BJ (cell line): ENCODE measurements around the gene EFNB2. TPM values are rescaled to one million over a fixed set of nuclear protein-coding genes. Genes with fewer than 3 reads are reported as not detected.

Experiments used
- CTCF ChIA-PET: fragments of 350-600 bp; formaldehyde crosslinking; extraction: SDS; loops from one replicate; lab custom pipeline; 2021; ENCODE audit warnings: antibody characterized with exemption, inconsistent platforms; lab: Yijun Ruan, JAX
- POLR2A ChIA-PET: fragments of 300-600 bp; sonication (Branson Sonifier 250); formaldehyde crosslinking; extraction: SDS; loops from one replicate; lab custom pipeline; 2021; ENCODE audit warnings: antibody characterized with exemption; lab: Charles Lee
- DNase-seq: peaks from one replicate; pipeline ENCODE4 v3.0.0-alpha.2; 2011; ENCODE audit warnings: low read depth
- H3K27me3 ChIP-seq: 2 replicates; pipeline ENCODE4 v1.6.0; 2011; ENCODE audit warnings: low read length; ENCODE audit not compliant: control insufficient read depth, insufficient read depth
- H3K36me3 ChIP-seq: 2 replicates; pipeline ENCODE4 v1.5.1; 2011; ENCODE audit warnings: low read length; ENCODE audit not compliant: control insufficient read depth, insufficient read depth
- H3K4me3 ChIP-seq: 2 replicates; pipeline ENCODE4 v1.5.1; 2011; ENCODE audit warnings: low read depth, mild to moderate bottlenecking, control low read depth, low read length
- polyA plus RNA-seq: library from polyadenylated mRNA; depleted of rRNA; stranded (reverse); fragments of >200 nt; gene quantifications from 2 replicates; pipeline ENCODE4 v1.2.3, GENCODE V29; 2011
- TF ChIP-seq, protein P1 (sequence below): IDR thresholded peaks from 2 replicates; pipeline ENCODE4 v1.5.1; 2011; ENCODE audit warnings: low read depth, mild to moderate bottlenecking, control low read depth, inconsistent platforms, low read length, moderate library complexity; ENCODE audit not compliant: insufficient read depth

EFNB2 gene
- polyA plus RNA-seq, 1 experiment = 19.4 TPM

DNA sequence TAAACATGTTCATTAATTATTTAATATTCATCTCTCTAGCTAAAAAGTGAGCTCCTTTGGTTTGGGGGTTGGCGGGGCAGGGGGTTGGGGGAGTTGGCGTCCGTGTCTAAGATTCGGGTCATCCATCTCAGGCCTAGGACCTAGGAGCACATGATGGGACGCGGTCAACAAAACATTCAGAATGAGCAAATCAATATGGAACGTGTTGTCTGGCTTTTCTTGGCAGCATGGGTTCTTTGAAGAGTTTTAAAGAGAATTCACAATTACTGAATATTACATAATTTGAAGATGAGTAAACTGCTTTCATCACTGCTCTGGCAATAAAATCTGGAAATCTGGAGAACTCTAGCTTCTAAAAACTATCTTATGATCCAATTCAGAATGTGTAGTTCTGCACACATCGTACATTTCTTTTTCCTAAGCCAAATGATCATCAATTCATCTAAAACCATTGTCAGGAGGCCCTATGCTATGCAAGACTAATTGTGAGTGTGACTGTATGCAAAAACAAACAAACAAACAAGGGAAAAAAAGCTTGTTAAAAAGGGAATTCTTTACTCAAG is 37.9 kb upstream of the EFNB2 start:
- DNase-seq = peak; percentile 84
- Histone ChIP-seq H3K36me3 (no peaks in the 10 kb centered on the region), H3K27me3 (no peaks in the 10 kb centered on the region), H3K4me3 (no peak overlapping the region)
- POLR2A ChIA-PET = no interaction called here
- CTCF ChIA-PET = interaction anchor here (1.0 kb wide), 1 partner anchor 371 kb away, joined by 3 read pairs; no protein-coding TSS in a partner anchor
- TF ChIP-seq, protein P1, sequence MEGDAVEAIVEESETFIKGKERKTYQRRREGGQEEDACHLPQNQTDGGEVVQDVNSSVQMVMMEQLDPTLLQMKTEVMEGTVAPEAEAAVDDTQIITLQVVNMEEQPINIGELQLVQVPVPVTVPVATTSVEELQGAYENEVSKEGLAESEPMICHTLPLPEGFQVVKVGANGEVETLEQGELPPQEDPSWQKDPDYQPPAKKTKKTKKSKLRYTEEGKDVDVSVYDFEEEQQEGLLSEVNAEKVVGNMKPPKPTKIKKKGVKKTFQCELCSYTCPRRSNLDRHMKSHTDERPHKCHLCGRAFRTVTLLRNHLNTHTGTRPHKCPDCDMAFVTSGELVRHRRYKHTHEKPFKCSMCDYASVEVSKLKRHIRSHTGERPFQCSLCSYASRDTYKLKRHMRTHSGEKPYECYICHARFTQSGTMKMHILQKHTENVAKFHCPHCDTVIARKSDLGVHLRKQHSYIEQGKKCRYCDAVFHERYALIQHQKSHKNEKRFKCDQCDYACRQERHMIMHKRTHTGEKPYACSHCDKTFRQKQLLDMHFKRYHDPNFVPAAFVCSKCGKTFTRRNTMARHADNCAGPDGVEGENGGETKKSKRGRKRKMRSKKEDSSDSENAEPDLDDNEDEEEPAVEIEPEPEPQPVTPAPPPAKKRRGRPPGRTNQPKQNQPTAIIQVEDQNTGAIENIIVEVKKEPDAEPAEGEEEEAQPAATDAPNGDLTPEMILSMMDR = no peak

DNA sequence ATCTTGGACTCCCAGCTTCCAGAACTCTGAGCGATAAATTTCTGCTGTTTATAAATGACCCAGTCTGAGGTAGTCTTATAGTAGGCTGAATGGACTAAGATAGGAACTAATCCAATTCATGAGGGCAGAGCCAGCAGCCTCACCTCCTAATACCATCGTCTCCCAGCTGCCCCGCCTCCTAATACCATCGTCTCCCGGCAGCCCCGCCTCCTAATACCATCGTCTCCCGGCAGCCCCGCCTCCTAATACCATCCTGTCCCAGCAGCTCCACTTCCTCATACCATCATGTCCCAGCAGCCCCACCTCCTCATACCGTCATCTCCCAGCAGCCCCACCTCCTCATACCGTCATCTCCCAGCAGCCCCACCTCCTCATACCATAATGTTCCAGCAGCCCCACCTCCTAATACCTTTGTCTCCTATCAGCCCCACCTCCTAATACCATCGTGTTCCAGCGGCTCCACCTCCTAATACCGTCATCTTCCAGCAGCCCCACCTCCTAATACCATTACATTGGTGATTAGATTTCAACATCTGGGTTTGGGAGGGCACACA is 34.9 kb upstream of the EFNB2 start:
- CTCF ChIA-PET = interaction anchor here (0.6 to 2.0 kb wide), 4 partner anchors 34 to 477 kb away, joined by 3 to 4 read pairs (median 4); no protein-coding TSS in a partner anchor
- POLR2A ChIA-PET = interaction anchor here (0.6 kb wide), 1 partner anchor 8 kb away, joined by 10 read pairs; no protein-coding TSS in a partner anchor
- Histone ChIP-seq H3K4me3 (no peak overlapping the region), H3K27me3 (no peaks in the 10 kb centered on the region), H3K36me3 (no peaks in the 10 kb centered on the region)
- TF ChIP-seq, protein P1 = no peak
- no peak for DNase-seq

DNA sequence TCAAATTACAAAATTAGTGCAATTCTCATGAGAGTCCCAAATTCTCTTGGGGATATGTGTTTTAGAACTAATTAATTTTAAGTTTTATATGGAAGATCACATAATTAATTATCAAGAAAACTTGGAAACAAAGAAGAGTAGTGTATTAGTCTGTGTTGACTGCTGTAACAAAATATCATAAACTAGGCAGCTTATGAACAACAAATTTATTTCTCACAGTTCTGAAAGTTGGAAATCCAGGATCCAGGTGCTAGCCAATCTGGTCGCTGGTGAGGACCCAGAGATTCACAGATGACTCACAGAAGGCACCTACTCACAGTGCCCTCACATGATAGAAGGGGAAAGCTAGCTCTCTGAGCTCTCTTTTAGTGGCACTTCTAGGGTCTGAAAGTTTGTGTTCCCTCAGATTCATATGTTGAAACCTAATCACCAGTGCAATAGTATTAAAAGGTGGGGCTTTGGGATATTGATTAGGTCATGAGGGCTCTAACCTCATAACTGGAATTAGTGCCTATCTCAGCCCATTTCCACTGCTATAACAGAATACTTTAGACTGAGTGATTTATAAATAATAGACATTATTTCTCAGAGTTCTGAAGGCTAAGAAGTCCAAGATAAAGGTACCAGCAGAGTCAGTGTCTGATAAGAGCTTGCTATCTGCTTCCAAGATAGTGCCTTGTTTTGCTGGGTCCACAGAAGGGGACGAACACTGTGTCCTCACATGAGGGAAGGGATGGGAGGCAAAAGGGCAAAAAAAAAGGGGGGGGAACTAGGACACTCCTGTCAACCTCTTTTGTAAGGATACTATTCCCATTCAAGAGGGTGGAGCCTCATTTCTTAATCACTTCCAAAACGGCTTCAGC is 34.0 kb upstream of the EFNB2 start:
- TF ChIP-seq, protein P1 = no peak
- DNase-seq = no peak
- no peaks in the 10 kb centered on the region for H3K36me3 ChIP-seq
- ChIA-PET POLR2A (interaction anchor here (0.6 kb wide), 1 partner anchor 7 kb away, joined by 10 read pairs; no protein-coding TSS in a partner anchor), CTCF (interaction anchor here (0.6 to 2.0 kb wide), 4 partner anchors 33 to 478 kb away, joined by 3 to 4 read pairs (median 4); no protein-coding TSS in a partner anchor)
- no peaks in the 10 kb centered on the region for H3K27me3 ChIP-seq
- no peak overlapping the region for H3K4me3 ChIP-seq

DNA sequence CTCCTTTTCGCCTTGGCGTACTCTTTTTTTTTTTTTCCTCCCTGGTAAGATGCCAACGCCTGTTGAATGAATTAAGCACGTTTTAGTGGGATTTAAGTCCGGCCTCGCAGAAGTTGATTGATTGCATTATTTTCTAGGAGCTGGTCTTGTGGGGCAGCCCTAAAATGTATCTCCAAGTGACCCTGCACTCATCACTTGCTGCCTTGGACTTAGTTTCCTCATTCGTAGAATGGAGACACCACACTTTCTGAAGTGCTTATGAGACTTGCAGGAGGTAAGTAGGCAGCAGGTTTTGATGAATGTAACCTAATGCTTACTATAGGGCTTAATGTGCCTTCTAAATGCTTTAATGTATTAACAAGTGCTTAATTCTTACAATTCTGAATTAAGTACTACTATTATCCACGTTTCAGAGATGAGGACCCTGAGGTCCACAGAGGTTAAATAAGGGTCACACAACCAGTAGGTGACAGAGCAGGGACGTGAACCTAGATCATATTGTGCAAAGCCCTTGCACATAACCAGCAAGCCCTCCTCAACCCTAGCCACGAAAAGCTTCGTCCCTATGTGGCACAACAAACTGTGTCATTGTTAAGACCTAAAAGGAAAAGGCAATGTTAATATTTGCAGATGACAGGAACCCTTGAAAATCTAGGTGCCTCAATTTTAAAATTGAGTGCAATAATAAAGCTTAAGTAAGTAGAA is 33.0 kb upstream of the EFNB2 start:
- Histone ChIP-seq H3K36me3 (no peaks in the 10 kb centered on the region), H3K27me3 (no peaks in the 10 kb centered on the region), H3K4me3 (peak overlapping the region; percentile 95)
- POLR2A ChIA-PET = no interaction called here
- TF ChIP-seq, protein P1 = no peak
- CTCF ChIA-PET = interaction anchor here (1.2 to 2.4 kb wide), 3 partner anchors 32 to 55 kb away, joined by 3 to 10 read pairs (median 5); no protein-coding TSS in a partner anchor
- no peak for DNase-seq
